Caco-2 (cell line): Measurements from ENCODE around the gene PFDN1. TPM values are rescaled to one million over a fixed set of nuclear protein-coding genes. Genes with fewer than 3 reads are reported as not detected.

Experiments
- BruUV-seq: library from RNA; stranded (reverse); fragments of 400-500 nt; replicated peaks from 2 replicates; lab custom pipeline; 2021; lab: Mats Ljungman, UMichigan
- CTCF ChIA-PET: fragments of 300-600 bp; sonication (Branson Sonifier 250); formaldehyde crosslinking; loops from one replicate; lab custom pipeline; 2022; ENCODE audit warnings: antibody characterized with exemption; lab: Charles Lee
- POLR2A ChIA-PET: fragments of 300-600 bp; sonication (Branson Sonifier 250); formaldehyde crosslinking; loops from one replicate; lab custom pipeline; 2022; ENCODE audit warnings: antibody characterized with exemption; lab: Charles Lee
- DNase-seq, 2 experiments: peaks; one replicate each; pipeline versions ENCODE4 v3.0.0 to v3.0.0-alpha.2; 2020 to 2022
- H3K27me3 ChIP-seq: replicated peaks from 2 replicates; pipeline ENCODE4 v1.6.0; 2011; ENCODE audit warnings: low read length; ENCODE audit not compliant: control insufficient read depth, insufficient read depth
- H3K36me3 ChIP-seq: 2 replicates; pipeline ENCODE4 v1.5.1; 2011; ENCODE audit warnings: low read length; ENCODE audit not compliant: control insufficient read depth, insufficient read depth
- H3K4me1 ChIP-seq: fragments of 250-450 bp; sonication (Bioruptor Pico); 2 replicates; pipeline ENCODE4 v1.5.1; 2020; ENCODE audit warnings: mild to moderate bottlenecking
- H3K4me3 ChIP-seq: 2 replicates; pipeline ENCODE4 v1.5.1; 2011; ENCODE audit warnings: low read depth, mild to moderate bottlenecking, control low read depth, low read length
- H3K9me3 ChIP-seq: fragments of 250-450 bp; sonication (Bioruptor Pico); 2 replicates; pipeline ENCODE4 v1.5.1; 2020; ENCODE audit warnings: mild to moderate bottlenecking, moderate library complexity
- H3K27ac Mint-ChIP-seq: one replicate; pipeline ENCODE4 v1.8.0; 2022; ENCODE audit warnings: mixed read lengths; ENCODE audit not compliant: unreplicated experiment
- H3K27me3 Mint-ChIP-seq: one replicate; pipeline ENCODE4 v1.8.0; 2022; ENCODE audit warnings: mixed read lengths; ENCODE audit not compliant: insufficient read depth, unreplicated experiment
- H3K36me3 Mint-ChIP-seq: one replicate; pipeline ENCODE4 v1.8.0; 2022; ENCODE audit warnings: mild to moderate bottlenecking, mixed read lengths; ENCODE audit not compliant: insufficient read depth, unreplicated experiment
- H3K4me1 Mint-ChIP-seq: one replicate; pipeline ENCODE4 v1.8.0; 2022; ENCODE audit warnings: low read depth, mixed read lengths; ENCODE audit not compliant: unreplicated experiment
- H3K4me3 Mint-ChIP-seq: one replicate; pipeline ENCODE4 v1.8.0; 2022; ENCODE audit warnings: mild to moderate bottlenecking, moderate library complexity, mixed read lengths; ENCODE audit not compliant: unreplicated experiment
- H3K9me3 Mint-ChIP-seq: one replicate; pipeline ENCODE4 v1.8.0; 2022; ENCODE audit warnings: mixed read lengths; ENCODE audit not compliant: unreplicated experiment
- CTCF ChIP-seq, 2 experiments: fragments of 200-600 bp in 1 of 2; IDR thresholded peaks; 1 replicate in 1 of 2; 2 replicates in 1 of 2; pipeline versions ENCODE4 v1.5.1 to v1.8.0; 2011 to 2022; ENCODE audit warnings: antibody characterized with exemption in 1 of 2, control low read depth in 1 of 2, inconsistent platforms in 1 of 2, low read depth in 1 of 2, low read length in 1 of 2, mild to moderate bottlenecking in 1 of 2, moderate library complexity in 1 of 2; ENCODE audit not compliant: insufficient read depth in 1 of 2, severe bottlenecking in 1 of 2, unreplicated experiment in 1 of 2
- intact Hi-C: fragments of 100-400 bp; cut with micrococcal nuclease; formaldehyde crosslinking; loops from one replicate; pipeline ENCODE4 v1.10.0; 2022; ENCODE audit not compliant: unreplicated experiment
- total RNA-seq: library from RNA; stranded (reverse); gene quantifications from 2 replicates; pipeline ENCODE4 v1.2.3, GENCODE V29; 2022

Gene PFDN1
- total RNA-seq, 1 experiment from 2014 or later, result 81.1 TPM

GRCh38 chr5:140294753-140295152, 8.1 kb downstream of the PFDN1 start:
- H3K4me1 ChIP-seq, result peaks cover 59% of the 10 kb centered on the region
- no peak for TF ChIP-seq CTCF (IDR thresholded peaks at IDR 0.05; ENCODE audit: insufficient read depth in 1 of 2, low read depth in 1 of 2, low read length in 1 of 2, severe bottlenecking in 1 of 2, unreplicated experiment in 1 of 2)

GRCh38 chr5:140293849-140294100, 9.1 kb downstream of the PFDN1 start:
- H3K9me3 Mint-ChIP-seq, result no peaks in the 10 kb centered on the region
- peaks cover 42% of the 10 kb centered on the region for H3K4me1 Mint-ChIP-seq
- no peak overlapping the region for H3K4me3 ChIP-seq
- BruUV-seq, result no TSS peak
- TF ChIP-seq CTCF (IDR thresholded peaks at IDR 0.05; ENCODE audit: insufficient read depth in 1 of 2, low read depth in 1 of 2, low read length in 1 of 2, severe bottlenecking in 1 of 2, unreplicated experiment in 1 of 2), result no peak
- H3K9me3 ChIP-seq, result no peaks in the 10 kb centered on the region
- POLR2A ChIA-PET, result no interaction called here
- H3K27ac Mint-ChIP-seq, result no peak overlapping the region
- H3K36me3 ChIP-seq, result no peaks in the 10 kb centered on the region
- intact Hi-C loops, result no loop called here
- H3K27me3 ChIP-seq, result no peaks in the 10 kb centered on the region
- no peak for DNase-seq
- no peak overlapping the region for H3K4me3 Mint-ChIP-seq
- CTCF ChIA-PET, result no interaction called here
- H3K27me3 Mint-ChIP-seq, result no peaks in the 10 kb centered on the region
- peaks cover 54% of the 10 kb centered on the region for H3K4me1 ChIP-seq
- H3K36me3 Mint-ChIP-seq, result peaks cover 6% of the 10 kb centered on the region

More at GRCh38 chr5:140294753-140295152, 8.1 kb downstream of the PFDN1 start:
- Histone ChIP-seq H3K27me3 (no peaks in the 10 kb centered on the region), H3K4me3 (no peak overlapping the region), H3K36me3 (no peaks in the 10 kb centered on the region), H3K9me3 (no peaks in the 10 kb centered on the region)
- Mint-ChIP-seq H3K27me3 (no peaks in the 10 kb centered on the region), H3K36me3 (peaks cover 16% of the 10 kb centered on the region), H3K4me1 (peaks cover 39% of the 10 kb centered on the region), H3K9me3 (no peaks in the 10 kb centered on the region), H3K27ac (no peak overlapping the region), H3K4me3 (no peak overlapping the region)
- POLR2A ChIA-PET, result no interaction called here
- DNase-seq, result no peak
- intact Hi-C loops, result no loop called here
- no TSS peak for BruUV-seq
- CTCF ChIA-PET, result interaction anchor here (0.6 kb wide), 1 partner anchor 42 kb away, joined by 3 read pairs; no protein-coding TSS in a partner anchor

- Mint-ChIP-seq H3K4me3 (no peak overlapping the region), H3K36me3 (peaks cover 6% of the 10 kb centered on the region), H3K27me3 (no peaks in the 10 kb centered on the region), H3K9me3 (no peaks in the 10 kb centered on the region), H3K4me1 (peaks cover 44% of the 10 kb centered on the region), H3K27ac (peak overlapping the region; percentile 13)
- H3K27me3 ChIP-seq, result no peaks in the 10 kb centered on the region
- intact Hi-C loops, result no loop called here
- no peaks in the 10 kb centered on the region for H3K9me3 ChIP-seq
- CTCF ChIA-PET, result interaction anchor here (0.7 to 1.2 kb wide), 2 partner anchors 49 to 53 kb away, joined by 3 to 4 read pairs; partner anchors contain the start of gene HBEGF
- H3K4me1 ChIP-seq, result peaks cover 53% of the 10 kb centered on the region
- no peak for DNase-seq
- no peak overlapping the region for H3K4me3 ChIP-seq
- no peak for TF ChIP-seq CTCF (IDR thresholded peaks at IDR 0.05; ENCODE audit: insufficient read depth in 1 of 2, low read depth in 1 of 2, low read length in 1 of 2, severe bottlenecking in 1 of 2, unreplicated experiment in 1 of 2)
- POLR2A ChIA-PET, result interaction anchor here (1.1 kb wide), 1 partner anchor 10 kb away, joined by 3 read pairs; the partner anchor contains the start of gene PFDN1
- H3K36me3 ChIP-seq, result no peaks in the 10 kb centered on the region
- BruUV-seq, result no TSS peak
These were observed 9.6 kb downstream of the PFDN1 start for GRCh38 chr5:140293091-140293848.
